Ramos (cell line): ENCODE measurements around the gene GPR18.

Experiments used
- in situ Hi-C: fragments of 300-500 bp; cut with MboI; formaldehyde crosslinking; loops from one replicate; pipeline ENCODE4 v1.14.3; 2022; ENCODE audit warnings: low sequenced_read_pairs; ENCODE audit not compliant: unreplicated experiment

GPR18 gene

DNA sequence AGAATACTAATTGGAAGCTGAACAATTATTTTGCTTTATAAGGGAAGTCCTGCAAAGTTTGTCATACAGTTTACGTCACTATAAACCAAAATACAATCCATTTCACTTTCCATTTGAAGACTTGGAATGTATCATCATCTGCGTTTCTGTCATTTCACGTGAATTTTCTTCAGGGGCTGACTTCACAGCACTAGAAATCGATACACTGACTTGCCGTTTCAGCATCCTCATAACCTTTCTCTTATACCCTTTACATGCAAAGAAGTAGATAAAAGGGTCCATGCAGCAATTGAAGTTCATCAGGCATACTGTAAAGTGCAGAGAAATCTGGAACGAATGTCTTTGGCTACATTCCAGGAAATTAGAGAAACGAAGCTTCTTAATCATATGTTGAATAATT, 36.8 kb upstream of the GPR18 start:
- in situ Hi-C loops, result loop anchor here (25.0 kb wide), 1 partner anchor 433 kb away; no protein-coding TSS in a partner anchor

DNA sequence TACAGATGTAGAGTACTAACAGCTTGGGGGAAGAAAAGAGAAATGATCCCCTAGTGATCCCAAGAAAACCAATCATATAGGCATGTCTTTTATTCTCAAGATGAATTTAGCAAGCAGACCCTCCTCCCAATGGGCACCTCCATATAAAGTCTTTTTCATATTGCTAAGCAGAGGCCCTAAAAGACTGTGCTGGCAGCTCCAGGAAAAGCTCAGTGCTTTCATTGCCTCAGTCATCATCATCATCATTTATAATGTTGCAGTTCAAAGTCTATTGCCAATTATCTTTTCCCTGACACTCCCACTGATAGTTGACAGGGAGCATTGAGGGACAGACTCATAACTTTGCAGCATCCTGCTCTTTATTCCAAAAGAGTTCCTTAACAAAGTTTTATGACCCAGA, 36.0 kb upstream of the GPR18 start:
- in situ Hi-C loops, result loop anchor here (25.0 kb wide), 1 partner anchor 432 kb away; no protein-coding TSS in a partner anchor

DNA sequence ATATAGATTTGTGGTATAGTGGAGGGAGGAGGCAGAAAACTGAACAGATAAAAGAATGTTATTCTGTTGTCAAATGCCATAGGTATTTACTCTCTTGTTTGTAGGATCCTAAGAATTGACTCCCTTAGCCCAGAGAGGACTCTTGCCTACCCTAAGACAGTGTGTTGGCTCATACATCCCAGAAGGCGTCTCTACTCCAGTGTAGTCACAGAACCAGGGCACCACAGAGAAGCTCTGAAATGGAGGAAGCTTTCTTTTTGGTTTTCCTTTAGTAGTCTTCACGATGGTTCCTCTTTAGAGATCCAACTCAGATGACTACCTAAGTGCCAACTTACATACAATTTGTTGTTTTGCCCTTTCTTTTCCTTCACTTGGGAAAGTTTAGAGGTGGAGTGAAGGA, 35.0 kb upstream of the GPR18 start:
- in situ Hi-C loops, result loop anchor here (25.0 kb wide), 1 partner anchor 431 kb away; no protein-coding TSS in a partner anchor

DNA sequence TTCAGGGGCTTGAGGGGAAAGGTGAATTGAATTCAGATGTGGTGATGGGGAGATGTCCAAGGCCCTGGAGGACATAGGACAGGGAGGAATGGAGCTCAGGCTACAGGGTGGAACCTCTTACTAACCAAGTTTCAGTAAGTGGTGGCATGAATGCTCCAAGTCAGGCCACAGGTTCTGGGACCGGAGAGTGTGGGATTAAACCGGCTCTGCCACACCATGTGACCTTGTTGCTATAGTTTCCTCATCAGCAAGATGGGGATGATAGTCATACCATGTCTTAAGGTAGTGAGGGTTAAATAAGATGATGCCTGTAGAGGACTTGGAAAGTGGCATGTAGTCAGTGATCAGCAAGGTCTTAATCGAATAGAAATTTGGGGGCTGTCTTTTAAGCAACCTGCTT, 32.7 kb upstream of the GPR18 start:
- in situ Hi-C loops, result loop anchor here (25.0 kb wide), 1 partner anchor 429 kb away; no protein-coding TSS in a partner anchor

DNA sequence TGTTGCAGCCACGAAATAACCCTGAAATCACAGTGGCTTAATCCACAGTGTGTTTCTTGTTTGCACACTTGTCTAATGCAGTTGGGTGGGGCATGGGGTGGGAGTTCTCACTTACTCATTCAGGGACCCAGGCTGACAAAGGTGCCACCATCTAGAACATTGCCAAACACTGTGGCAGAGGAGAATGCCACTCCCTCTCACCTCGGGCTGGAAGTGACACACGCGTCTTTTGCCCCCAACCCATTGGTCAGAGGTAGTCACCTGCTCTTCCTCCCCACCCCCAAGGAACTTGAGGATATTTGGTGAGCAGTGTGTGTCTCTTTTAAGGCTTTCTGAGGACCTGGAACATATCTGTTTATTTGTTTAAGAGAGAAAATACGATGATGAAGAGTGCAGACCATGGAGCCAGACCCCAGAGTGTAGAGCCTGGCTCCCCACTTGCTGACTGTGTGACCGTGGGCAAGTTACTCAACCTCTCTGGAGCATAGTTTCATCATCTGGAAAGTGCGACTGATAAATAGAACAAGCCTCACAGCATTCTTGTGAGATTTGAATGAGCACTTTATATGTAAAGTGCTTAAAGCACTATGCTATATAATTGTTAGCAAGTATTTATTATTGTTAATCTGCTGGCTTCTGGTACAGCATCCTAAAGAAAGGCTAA, 31.6 kb upstream of the GPR18 start:
- in situ Hi-C loops, result loop anchor here (25.0 kb wide), 1 partner anchor 428 kb away; no protein-coding TSS in a partner anchor

DNA sequence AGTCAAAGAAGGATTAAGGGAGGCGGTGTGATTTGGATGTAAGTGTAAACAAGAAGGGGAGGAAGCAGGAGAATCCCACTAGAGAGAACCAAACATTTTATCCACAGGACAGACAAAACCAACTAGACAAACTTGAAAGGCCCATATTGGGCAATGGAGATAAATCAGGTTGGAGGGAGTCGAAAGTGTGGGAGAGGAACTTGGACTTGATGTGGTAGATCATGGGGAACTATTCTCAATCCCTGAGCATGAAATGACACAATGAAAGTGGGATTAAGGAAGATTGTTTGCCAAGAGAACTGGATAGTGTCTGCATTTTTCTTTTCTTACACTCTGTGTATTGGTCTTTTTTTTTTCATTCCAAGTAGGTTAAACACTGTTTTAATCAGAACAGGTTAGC, 31.1 kb upstream of the GPR18 start:
- in situ Hi-C loops, result loop anchor here (25.0 kb wide), 1 partner anchor 427 kb away; no protein-coding TSS in a partner anchor

DNA sequence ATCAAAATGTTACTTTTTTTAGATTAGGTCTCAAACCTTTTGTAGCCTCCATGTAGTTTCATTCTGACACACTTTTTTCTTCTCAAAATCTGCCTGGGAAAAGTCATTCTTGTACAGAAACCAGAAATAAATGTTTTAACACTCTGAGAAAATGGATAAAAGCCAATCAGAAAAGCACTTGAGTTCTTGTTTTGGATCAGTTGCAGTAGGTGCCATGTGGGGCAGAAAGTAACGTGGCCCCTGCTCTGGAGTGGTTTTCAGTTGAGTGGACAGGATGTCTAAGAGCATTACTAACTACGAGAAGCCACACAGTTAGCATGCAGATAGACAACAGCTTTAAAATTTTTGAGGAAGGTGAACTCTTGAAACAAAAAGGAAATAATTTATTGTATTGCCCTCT, 29.9 kb upstream of the GPR18 start:
- in situ Hi-C loops, result loop anchor here (25.0 kb wide), 1 partner anchor 426 kb away; no protein-coding TSS in a partner anchor

DNA sequence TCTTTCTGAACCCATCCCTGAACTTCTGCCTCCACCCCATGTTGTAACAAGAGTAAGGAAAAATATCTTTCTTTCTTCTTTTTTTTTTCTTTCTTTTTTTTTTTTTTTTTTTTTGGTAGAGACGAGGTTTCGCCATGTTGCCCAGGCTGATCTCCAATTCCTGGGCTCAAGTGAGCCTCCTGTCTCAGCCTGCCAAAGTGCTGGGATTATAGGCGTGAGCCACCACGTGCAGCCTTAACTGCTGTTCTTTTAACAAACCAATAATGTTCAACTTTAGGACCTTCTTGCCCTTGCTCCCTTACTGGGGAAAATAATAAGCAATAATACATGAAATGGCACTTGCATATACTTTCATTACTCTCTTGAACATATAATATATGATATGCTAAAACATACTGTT, 29.4 kb upstream of the GPR18 start:
- in situ Hi-C loops, result loop anchor here (25.0 kb wide), 1 partner anchor 425 kb away; no protein-coding TSS in a partner anchor

DNA sequence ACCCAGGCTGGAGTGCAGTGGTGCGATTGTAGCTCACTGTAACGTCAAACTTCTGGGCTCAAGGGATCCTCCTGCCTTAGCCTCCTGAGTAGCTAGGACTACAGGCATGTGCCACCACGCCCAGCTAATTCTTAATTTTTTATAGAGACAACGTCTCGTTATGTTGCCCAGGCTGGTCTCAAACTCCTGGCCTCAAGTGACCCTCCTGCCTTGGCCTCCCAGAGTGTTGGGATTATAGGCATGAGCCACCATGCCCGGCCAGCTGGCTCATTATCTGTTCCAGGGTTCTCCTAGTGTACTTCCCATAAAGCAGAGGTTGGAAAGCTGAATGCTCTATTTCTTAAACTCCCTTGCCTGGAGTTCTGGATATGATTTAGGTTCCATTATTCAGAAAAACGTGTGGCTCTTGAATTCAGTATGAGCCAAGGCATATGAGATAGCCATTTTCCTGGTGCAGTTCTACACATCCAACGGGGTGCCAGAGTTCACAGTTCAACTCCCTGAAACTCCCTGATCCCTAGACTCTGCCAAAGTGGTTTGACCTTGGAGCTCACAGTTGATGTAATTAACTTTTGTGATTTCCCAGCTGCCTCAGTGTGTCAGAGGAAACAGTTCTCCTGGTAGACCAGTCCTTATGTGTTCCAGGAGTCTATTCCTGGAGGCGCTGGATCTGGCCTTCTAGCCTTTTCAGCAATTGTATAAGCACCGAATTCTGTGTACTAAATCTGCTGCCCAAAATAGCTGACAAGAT, 27.4 kb upstream of the GPR18 start:
- in situ Hi-C loops, result loop anchor here (25.0 kb wide), 1 partner anchor 423 kb away; no protein-coding TSS in a partner anchor

DNA sequence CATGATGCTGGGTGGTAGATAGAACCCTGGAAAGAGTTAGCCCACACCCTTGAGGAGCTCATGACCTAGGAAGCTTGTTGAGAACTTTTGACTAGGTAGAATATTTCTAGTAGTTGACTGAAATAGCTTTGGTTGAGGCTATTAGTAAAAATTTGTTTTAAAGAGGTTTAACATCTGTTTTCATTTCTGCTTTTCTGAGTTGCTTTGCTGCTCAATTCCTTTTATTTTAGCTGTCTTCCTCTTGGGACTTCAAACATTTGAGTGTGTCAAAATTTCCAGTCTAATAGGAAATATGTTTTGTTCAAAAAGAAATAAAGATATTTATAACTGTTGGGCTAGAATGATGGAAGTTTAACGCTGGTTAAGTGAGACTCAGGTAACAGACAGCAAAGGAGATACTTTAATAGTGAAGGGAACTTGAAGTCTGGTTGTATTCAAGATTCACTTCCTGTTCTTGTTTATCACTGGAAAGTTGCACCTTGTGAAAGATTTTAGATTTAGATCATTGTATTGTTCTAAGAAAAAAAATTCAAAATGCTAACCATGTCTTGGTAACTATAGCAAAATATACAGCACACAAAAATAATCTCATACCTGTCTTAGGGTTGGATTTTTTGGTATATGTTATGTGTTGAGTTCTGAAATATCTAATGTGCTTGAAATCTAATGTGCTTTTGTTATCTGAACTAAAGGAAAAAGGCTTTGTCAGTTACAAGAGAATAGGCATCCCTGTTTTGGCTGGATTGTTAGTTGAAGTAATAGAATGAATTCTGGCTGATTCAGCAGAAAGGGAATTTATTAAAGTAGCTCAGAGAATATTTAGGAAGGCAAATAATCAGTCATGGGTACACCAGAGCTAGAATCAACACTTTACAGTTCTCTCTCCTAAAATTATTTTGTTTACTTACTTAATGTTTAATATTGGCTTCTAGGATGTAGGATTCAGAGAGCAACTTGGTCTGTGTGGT, 24.4 kb upstream of the GPR18 start:
- in situ Hi-C loops, result loop anchor here (25.0 kb wide), 1 partner anchor 420 kb away; no protein-coding TSS in a partner anchor

DNA sequence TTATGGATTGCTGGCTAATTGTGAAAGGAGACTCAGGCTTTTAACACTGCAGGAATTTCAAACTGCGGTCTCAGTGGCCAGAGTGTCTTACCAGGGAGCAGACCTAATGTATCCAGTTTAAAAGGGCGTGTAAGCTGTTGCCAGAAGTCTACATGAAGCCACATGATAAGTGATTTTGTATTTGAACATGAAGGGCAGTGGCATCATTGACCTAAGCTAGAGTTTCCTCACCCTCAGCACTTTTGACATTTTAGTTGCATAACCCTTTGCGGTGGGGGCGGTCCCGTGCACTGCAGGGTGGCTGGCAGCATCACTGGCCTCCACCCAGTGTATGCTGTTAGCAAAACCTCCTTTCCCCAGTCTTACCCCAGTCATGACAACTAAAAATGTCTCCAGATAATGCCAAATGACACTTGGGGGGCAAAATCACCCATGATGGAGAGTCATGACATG, 23.7 kb upstream of the GPR18 start:
- in situ Hi-C loops, result loop anchor here (25.0 kb wide), 1 partner anchor 420 kb away; no protein-coding TSS in a partner anchor

DNA sequence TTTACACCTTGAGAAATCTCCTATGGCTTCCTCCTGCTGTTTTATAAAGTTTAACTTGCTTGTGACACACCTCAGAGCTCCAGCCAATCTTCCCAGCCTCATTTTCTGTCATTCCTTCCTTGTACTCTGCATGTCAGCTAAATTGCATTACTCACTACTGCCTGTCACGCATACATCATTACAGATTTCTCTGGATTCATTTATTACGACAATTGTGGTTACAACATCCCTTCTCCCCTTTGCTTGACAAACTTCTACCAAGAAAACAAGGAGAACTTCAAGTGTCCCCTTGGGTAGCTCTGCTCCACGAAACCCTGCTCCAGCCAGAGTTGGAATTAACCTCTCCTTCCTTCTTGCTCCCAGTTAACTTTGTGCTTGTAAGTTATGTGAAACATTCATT, 22.0 kb upstream of the GPR18 start:
- in situ Hi-C loops, result loop anchor here (25.0 kb wide), 1 partner anchor 418 kb away; no protein-coding TSS in a partner anchor

DNA sequence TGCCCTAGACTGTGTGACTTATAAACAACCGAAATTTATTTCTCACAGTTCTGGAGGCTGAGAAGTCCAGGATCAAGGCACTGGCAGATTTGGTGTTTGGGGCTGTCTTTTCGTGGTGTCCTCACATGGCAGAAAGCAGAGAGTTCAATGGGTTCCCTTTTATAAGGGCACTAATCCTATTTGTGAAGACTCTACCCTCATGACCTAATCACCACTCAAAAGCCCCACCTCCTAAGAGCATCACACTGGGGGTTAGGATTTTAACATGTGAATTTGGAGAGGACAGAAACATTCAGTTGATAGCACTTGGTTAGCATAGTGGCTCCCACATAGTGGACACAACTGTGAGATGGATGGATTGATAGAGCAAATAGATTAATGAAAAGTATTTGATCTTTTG, 21.5 kb upstream of the GPR18 start:
- in situ Hi-C loops, result loop anchor here (25.0 kb wide), 1 partner anchor 417 kb away; no protein-coding TSS in a partner anchor

DNA sequence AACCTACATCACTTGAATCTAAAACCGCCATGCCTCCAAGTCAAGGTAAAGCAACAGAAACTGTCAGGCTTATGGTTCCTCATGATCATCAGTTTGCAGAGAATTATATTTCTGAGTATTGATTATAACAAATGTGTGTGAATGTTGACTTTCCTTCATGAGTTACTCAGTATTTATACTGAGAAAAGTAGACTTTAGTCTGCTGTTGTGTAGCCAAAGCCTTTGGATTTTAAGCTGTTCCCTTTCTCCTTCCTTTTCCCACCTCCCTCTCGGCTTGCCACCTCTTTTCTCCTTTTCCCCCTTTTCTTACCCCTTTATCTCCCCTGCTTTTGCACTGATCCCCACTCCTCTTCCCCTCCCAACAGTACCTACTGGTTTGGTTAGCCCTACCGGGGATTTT, 20.7 kb upstream of the GPR18 start:
- in situ Hi-C loops, result loop anchor here (25.0 kb wide), 1 partner anchor 417 kb away; no protein-coding TSS in a partner anchor

DNA sequence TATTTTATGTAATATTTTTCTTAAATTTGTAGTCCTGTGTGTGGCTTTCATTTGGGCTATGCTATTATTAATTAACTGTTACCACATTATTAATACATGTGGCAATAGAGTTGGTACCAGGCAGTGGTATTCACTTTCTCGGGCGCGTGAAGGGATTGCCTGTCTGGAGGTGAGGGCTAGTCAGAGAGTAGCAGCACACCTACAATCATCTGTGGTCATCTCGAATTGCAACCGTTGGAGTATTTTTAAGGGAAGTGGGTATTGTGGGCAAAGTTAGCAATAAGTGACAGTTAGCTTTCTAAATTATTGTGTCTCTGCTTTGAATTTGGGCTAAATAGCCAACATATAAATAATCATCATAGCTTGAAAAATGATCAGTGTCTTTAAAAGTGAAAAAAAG, 20.0 kb upstream of the GPR18 start:
- in situ Hi-C loops, result loop anchor here (25.0 kb wide), 1 partner anchor 416 kb away; no protein-coding TSS in a partner anchor

DNA sequence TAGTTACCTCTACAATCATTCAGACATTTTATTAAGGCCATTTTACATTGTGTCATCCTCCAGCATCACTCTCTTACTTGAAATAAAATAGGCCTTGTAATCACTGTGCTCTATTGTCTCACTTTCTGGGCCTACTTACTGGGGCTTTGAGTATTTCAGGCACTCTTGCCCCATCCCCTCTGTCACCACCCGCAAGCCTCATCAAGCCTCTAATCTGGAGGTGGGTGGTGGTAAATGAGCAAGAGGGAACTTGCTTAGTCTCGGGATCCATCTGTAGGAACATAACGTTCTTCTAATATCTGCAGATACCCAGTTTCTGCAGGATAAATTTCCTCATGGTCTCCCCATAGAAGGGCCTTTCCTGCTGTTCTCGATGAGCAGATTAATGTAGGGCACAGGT, 19.4 kb upstream of the GPR18 start:
- in situ Hi-C loops, result loop anchor here (25.0 kb wide), 1 partner anchor 415 kb away; no protein-coding TSS in a partner anchor

DNA sequence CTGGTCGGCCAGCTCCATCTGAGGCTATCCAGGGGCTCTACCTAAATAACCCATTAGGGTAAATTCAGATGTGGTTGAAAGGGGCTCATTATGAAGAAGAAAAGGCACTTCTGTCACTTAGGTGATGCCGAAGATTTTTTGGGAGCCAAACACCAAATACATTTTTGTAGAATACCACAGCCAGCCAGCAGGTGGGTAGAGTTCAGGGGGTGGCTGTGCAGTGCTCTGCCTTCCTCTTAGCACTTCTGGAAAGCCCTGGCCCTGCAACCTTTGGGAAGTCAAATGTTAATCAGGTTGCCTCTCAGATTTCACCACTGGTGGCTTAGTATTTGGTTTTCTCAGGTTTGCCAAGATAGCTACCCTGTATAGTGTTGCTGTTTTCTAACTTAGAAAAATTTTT, 18.5 kb upstream of the GPR18 start:
- in situ Hi-C loops, result loop anchor here (25.0 kb wide), 1 partner anchor 414 kb away; no protein-coding TSS in a partner anchor

DNA sequence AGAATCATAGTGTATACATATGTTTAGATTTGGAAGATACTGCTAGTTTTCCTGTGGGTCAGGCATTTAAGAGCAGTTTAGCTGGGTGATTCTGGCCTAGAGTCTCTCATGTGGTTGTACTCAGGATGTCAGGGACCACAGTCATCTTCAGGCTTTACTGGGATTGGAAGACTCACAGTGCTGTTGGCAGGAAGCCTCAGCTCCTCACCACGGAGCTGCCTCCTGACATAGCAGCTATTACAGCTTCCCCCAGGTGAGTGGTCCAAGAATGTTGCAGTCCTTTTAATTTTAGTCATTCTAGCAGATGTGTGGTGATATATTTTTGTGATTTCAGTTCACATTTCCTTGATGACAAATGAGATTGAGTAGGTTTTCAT, 16.9 kb upstream of the GPR18 start:
- in situ Hi-C loops, result loop anchor here (25.0 kb wide), 1 partner anchor 413 kb away; no protein-coding TSS in a partner anchor

DNA sequence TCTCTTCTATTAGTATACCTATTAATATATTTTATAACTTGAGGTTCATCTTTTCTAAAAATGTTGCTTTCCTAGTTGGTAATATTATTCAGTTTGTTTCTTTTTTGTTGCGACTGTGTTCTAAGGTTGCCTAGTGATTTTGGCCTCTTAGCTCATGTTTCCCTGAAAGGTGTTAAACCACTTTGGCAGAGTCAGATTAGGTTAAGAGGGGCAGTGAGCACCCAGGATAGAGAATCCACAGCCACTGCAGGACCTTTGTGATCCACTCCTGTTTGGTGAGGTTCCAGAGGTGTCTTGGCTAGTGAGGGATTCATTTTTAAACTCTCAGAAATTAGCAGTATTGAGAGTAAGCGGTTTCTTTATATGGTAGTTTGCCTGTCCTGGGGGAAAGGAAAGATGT, 14.9 kb upstream of the GPR18 start:
- in situ Hi-C loops, result loop anchor here (5.0 kb wide), 1 partner anchor 164 kb away; no protein-coding TSS in a partner anchor
